Measurements from ENCODE around the gene SEC16B.

SEC16B gene

DNA sequence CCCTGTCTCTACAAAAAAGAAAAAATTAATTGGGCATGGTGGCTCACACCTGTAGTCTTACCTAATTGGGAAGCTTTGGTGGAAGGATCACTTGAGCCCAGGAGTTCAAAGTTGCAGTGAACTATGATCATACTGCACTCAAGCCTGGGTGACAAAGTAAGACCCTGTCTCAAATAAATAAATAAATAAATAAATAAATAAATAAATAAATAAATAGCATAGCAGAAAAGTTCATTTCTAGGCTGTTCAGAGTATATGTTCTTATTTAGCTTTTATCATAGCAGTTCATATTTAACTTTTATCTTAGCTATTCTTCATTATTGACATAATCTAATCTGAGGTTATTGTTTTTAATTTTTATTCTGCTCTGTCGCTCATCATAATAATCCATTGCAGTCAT lies 8.7 kb upstream of the SEC16B start:
- no peak for DNase-seq

DNA sequence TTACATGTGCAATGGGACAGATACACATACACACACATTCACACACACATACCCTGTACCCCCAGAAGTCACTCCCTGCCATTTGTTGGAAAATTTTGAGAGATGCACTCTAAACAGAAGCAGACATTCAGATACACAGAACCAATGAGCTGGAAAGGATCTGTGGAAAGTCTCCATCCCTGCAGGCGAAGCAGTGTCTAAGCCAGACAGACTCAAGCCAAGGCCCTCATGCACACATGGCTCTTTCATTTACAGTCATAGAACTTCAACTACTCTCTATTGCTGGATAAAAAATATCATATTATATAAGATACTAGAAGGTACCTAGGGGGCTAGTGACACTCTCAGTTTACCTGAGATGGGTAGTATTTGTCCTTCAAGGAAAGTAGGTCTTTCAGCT lies 7.3 kb upstream of the SEC16B start:
- DNase-seq = no peak

DNA sequence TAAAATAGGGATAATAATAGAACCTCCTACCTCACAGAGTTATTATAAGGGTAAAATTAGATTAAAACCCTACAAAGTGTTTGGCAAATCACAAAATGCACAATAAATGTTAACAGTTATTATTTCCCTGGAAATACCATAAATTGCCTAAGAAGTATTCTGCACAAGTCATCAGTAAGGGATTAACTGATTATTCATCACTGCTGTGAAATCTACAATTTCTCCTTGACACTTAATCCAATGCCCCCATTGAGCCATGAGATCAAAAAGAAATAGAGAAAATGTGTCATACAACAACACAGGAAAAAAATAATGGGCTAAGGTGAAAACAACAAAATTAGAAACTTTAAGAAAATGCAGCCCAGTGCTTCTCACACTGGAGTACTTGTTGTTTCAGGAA lies 6.7 kb upstream of the SEC16B start:
- no peak for DNase-seq

DNA sequence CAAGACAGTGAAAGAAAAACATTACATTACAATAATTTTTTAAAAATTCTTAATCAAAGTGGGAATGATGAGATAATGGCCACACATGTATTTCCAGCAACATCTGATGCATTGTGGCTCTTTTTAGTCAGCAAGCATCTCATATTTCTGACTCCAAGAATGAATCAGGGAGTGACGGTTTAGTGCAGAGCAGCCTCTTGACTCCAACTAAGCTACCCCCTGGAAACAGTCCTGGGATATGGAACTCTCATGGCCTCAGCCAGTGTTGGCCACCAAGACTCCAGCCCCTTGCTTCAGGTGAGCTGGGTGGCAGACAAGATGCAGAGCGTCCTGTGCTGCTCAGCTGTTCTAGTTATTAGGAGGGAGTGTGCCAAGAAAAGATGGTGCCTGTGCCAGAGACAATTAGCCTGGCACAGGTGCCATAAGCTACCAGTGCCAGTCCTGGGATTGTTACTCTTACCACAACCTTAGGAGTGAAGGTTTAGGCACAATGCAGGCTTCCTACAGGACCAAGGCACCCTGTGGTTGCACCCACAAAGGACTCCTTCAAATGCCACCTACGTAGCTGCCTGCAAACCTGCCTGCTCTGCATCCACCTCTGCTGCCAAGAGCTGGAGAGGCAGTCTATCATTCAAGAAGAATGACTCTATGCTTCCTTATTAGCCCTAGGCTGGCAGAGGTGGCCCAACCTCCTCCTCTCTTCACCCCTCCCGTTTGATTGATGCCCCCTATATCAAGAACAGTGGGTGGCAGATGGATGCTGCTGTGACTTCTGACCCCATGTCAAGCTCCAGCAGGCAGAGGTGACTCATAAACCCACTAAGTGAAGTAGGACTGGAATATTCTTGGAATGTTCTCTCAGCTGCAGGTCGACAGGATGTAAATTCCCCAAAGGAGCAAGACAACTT lies 6.0 kb upstream of the SEC16B start:
- no peak for DNase-seq

DNA sequence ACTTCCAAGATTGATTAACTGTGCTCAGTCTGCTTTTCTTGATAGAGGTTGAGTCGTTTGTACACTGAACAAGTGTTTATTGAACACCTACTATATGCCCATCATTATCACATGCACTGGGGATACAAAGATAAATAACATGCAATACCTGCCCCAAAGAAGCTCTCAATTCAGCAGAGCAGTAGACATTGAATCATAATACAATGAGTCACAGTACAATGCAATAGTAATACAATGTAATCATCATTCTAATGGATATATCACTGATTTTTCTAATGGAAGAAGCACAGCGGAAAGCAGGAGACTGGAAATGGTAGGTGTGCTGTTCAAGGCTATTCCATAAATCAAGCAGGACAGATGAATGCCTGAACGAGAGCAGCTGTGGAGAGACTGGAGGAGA lies 3.7 kb upstream of the SEC16B start:
- no peak for DNase-seq

DNA sequence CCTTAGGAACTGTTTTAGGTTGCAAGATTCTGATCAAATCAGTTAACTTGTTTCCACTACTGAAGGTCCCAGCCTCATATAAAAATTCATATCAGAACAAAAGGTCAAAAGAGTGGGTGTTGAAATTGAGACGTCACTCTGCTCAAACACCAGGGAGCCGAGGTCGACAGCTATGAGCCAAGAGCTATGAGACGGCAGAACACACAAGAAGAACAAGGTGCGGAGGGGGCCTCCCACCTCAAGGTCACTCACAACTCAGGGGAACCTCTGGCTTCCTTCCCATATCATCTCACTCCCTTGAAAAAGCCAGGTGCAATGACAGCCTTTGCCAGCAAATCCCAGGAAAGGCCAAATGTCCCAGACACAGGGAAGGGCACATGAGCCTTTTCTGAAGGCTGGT lies 749 bp downstream of the SEC16B start:
- no peak for DNase-seq

DNA sequence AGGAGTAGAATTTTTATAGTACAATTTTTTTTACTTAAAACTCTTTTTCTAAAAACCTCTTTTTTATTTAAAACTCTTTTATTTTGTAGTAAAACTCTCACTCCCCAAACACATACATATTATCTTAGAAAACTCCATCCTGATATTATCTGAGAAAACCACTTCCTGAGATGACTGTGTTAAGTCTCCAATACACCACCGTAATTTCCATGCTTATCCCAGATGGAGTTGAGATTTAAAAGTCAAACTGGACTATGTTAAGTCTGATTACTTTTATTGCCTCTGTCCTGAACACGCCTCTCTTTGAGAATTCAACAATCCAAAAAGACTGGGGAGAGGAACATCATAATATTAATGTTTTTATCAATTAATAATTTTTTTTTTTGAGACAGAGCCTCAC lies 3.7 kb downstream of the SEC16B start:
- DNase-seq = no peak

DNA sequence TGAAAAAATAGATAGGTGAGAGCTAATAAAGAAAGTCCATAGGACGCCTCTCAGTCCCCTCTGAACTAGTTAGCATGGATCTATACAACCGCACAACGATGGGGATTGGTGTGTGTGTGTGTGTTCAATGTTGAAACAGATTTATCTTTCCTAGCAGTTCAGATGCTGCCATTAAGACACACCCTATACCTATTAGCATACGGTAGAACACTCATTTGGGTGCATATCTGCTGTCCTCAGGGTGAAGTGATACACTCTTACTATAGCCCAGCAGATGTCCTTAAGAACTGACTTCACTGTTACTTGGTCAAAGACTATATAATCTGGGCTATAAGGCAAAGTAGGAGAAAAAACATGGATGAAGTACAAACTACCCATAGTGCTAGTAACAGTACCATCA lies 4.6 kb downstream of the SEC16B start:
- DNase-seq = no peak

DNA sequence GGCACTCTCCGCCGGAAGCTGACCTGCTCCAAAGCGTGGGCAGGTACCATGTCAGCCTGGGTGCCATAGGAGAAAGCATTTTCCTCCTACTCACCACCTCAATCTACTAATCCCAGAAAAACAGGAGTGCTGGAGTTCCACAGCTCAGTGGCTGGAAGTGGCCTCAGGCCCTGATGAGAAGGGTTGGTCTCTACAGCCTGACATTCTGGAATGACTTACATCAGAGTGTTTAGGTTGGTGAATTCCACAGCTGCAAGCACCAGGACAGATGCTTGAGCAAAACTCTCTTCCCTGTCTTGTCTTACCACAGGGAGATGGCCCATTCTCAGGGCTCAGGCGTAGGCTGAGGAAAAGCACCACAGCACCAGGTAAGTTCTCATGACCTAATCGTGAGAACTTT lies 5.5 kb downstream of the SEC16B start:
- DNase-seq = no peak

DNA sequence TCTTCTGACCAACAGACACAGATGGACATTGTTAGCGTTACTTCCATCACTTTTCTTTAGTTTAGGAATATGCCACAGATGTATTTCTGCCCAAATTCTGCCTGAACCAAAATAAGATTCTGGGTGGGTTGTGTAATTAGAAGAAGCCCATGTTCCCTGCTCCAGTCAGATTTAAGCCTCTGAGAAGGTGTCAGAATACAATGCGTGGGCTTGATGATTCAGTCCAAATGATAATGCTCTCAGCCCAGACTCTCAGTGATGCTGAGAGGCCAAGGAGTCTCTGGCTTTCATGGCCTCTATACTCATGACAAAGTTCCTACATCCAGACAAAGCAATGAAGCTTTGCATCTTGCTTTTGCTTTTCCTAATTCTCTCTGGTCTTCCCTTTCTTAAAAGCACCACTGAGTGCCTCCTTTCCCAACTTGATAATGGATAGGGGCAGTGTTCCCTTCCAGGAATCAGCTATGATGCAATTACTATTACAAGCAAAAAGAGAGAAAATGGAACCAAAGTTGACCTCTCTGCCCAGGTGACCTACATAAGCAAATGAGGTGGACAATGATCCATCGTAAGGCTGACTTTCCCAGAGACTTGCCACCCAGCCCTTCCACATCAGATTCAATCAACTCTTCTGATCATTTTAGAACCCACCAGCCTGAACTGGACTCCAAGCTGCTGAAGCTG lies 8.8 kb downstream of the SEC16B start:
- no peak for DNase-seq

DNA sequence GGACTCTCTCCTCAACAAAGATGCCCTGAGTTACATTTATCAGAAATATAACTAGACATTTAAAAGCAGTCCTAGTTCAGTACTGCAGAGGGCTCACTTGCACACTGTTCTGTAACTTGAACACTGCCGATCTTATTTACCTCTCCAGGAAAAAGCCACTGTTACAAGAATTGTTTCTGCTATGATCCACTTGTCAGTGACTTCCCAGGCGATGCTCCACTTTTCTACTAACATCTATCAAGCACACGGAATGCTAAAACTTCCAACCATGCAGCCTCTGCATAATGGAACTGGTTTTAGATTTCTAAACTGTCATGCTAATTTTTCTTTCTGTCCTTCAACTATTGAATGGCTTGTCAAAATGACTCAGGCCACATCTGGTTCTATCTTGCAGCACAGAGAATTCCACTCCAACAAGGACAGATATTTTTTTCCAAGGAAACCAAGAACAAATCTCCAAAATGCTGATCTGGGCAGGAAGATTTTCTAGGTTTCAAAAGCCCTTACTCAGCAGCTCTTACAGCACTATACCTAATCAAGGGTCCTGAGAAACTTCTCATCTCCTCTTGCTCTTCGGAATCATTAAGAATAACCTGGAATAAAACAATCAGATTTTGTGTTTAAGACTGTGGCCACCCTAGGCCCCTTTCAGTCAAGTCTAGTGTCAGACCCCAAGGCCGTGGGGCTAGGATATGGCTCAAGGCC lies 9.9 kb downstream of the SEC16B start:
- DNase-seq = no peak

DNA sequence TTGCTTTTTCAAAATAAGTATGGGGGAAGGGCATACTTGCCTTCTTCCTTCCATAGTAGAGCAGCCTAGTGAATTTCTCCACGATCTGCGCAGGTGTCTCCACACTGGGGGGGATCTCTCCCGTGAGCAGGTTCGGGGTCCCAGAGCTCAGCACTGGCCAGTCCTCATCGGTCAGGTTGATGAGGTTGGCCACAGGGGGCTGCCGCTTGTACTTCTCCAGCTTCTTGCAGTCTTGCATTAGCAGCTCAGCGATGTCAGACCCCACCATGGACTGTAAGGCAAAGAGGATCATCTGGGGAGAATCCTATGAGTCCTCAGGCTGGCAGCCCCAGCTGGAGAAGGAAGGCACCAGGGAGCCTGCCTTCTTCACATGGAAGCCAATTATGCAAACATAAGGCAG lies 11.8 kb downstream of the SEC16B start:
- no peak for DNase-seq

DNA sequence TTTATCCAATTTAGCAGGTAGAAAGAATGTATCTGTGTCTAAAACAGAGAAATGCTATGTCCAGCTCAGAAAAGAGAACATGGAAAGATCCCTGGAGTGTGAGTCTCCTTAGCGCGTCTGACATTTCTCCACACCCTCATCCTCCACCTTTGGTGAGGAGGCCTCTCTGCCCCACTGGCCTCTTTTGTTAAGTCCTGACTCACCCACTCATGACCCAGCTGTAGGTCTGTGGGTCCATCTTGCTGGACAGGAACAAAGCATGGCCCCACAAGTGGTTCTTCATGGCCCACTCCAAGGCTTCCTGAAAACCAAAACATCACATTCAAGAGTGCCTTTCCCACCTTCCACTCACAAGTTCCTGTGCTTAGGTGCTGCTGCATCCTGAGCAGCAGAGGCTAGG lies 15.8 kb downstream of the SEC16B start:
- DNase-seq = no peak

DNA sequence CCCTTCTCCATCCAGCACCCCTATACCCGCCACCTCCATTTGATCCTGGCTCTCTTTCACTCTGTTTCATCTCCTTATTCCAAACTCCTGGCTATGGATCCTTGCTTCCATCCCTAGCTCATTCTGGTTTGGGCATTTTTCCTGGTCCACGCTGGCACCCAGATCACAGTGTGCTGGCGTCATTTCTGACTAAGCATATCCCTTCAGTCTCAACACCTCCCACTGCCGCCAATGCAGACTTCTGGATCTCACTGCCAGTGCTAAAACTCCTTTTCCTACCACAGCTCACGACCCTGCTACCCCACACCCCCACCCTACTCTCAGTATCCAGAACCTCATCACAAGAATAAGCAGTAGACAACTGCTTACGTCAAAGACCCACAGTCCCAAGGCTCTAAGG lies 16.3 kb downstream of the SEC16B start:
- no peak for DNase-seq

DNA sequence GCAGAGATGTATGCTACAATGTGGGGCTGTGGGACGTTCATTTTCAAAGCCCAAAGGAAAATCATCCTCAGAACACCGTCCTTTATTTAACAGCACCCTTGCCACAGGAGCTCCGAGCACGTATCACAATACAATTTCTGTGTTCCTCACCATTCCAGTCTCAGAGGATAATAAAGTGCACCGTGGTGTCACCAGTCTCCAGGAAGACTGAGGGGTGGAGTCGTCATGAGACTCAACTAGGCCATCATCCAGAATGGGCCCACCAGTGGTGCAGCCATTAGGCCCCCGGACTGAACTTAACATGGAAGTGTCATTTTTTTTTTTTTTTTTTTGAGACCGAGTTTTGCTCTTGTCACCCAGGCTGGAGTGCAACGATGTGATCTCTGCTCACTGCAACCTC lies 17.2 kb downstream of the SEC16B start:
- no peak for DNase-seq

DNA sequence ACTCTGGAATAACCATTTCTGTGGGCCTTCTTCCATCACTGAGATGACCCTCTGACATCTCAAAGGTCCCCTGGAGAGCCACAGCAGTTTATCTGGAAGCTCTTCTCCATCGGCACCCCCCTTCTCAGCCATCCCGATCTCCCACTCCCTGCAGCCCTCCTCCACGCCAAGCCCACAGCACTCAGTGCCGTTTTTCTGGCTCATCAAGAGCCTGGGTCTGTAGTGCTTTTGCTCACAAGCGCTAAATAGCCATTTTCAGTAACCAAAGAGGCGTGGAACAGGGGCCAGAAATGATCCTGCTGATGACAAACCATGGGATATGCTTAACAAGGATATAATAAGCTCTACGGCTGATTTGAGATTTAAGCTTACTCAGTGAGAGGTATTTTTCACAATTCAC lies 17.6 kb downstream of the SEC16B start:
- DNase-seq = no peak

DNA sequence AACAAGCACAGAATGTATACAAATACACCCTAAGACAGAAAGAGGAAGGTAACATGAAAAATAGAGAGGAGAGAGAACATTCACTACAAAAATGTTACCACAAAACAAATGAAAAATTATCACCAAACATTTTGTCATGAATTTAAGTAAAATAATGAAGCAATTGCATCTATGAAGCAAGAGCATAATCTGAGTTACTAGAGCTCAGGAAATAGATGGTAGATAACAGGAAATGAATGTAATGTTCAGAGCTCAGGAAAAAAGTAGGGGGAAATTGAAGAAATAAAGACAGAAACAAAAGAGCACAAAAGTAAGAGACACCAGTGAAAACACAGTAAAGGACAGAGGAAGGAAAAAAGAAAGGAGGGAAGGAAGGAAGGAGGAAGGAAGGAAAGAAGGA lies 19.4 kb downstream of the SEC16B start:
- no peak for DNase-seq

DNA sequence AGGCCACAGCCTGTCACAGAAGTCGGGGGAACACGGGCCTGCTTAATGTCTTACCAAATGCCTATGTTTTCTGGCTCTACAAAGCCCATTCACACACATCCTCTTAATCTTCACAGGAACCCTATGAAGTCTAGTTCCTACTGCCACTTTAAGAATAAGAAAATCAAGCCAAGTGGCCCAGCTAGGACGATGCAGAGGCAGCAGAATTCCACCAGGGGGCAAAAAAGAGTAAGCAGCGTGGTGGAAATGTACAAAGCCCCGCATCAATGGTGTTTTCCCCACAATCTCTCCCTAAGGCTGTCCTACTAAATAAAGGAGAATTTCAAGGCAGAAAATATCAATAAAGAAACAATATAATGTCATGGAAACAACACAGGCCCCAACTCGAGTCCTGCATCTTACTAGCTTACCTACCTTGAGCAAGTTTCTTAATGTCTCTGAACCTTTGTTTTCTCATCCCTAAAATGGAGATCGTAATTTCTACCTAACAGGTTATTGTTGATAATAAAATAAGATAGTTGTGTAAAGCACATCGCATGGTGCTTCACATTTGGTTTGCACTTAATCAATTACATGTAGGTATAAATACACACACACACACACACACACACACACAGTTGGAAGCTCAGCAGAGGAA lies 21.4 kb downstream of the SEC16B start:
- DNase-seq = no peak

DNA sequence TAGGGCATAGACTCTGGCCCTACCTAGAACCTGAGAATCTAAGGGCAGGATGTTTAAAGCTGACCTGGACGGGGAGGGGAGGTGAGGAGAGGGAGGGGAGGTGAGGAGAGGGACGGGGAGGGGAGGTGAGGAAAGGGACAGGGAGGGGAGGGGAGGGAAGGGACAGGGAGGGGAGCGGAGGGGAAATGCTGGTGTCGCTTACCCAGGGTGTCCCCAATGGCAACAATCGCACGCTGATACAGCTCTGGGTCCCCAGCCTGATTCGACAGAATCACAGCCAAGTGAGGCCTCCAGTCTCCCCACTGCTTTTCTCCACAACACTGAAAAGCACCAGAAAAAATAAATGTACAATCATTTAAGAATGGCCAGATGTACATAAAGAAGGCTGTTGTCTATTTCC lies 22.2 kb downstream of the SEC16B start:
- DNase-seq = no peak

DNA sequence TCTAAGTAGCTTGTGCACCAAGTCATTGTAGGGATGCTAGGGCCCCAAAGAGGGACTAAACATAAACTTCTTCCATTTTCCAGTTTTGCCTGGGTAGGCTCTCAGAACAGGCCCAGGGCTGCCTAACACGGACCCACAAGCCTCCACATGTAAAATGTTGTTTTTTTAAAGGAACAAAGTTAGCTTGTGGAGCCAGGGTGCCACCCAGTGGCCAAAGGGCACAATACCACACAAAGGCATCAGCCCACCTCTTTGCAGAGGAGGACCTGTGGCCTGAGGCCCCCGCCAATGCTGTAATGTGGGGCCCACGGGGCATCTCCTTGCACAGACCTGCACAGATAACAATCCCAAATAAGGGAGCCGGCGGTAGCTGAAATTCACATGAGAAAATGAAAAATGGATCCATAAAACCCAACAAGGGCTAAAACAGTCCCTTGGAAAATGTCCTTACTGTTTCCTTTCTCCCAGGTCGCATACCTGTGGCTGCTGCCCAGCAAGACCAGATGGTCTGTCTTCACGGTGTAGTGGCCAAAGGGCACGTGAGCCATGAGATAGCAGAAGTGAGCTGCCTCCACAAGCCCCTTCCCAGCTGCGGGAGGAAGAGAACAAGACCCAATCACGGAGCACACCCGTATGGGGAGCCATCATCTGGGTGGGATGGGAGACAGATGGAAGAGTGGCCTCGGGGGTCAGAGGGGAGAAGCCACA lies 23.8 kb downstream of the SEC16B start:
- no peak for DNase-seq

DNA sequence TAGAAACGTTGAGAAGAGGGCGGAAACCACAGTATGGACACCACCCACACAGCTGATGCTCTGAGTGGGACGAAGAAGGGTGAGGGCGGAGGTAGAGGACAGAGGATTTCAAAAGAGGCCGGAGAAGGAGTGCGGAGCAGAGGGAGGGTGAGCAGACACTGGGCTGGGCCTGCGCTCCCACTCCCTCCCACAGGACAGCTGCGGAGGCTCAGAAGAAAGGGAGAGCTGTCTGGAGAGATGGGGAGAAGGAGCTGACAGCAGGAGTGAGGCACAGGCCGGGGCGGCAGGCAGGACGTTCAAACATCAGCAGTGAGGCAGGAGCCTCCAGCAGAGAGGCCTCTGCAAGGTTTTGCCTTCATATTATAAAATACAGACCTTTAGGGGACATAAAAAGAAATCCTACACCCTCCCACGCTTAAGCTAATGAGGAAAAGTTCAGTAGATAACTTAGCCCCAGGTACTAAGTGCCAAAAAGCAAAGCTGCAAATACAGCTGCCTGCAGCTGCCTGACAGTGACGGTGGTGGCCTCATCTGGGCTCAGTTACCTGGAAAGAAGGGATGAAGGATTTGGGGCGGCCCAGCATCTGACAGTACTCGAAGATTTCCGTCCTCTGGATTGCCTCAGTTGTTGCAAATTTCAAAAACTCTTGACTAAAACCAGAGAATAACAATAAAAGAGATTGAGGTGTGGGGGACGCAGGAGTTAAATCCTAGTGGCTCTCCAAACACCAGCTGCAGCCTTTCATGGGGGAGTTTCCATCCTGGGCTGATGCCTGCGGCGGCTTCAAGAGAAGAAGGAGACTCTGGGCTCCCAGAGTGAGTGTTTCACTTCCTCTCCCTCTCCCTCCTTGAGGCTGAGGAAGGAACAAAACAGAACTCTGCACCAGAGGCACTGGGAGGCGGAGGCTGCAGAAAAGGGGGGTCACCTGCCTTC lies 25.6 kb downstream of the SEC16B start:
- DNase-seq = no peak

DNA sequence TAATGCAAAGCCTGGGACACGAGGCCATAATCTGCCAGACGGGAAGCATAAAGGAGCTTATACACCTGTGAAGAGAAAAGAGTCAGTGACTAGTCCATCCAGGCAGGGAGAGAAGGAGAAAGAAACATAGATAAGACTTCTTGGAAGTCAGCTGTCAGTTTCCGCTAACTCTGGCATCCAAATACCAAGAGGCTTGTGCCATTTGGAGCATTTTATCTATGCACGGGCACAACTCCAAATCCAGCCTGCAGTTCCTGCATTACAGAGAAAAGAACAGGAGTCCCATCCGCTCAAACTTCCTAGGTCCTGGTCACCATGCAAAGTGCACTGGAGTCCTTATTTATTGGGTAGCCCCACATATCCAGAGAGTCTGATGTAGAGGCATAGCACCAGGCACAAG lies 27.9 kb downstream of the SEC16B start:
- DNase-seq = no peak

Measured in activated effector memory CD4-positive, alpha-beta T cell treated with Interleukin-2 at 50 U/mL for 16 hours (primary cell).